SH-SY5Y (cell line): ENCODE results near the gene DMXL1.

Experiments
- GATA2 ChIP-seq: IDR thresholded peaks from 2 replicates; pipeline ENCODE4 v1.6.1; 2011; ENCODE audit warnings: mild to moderate bottlenecking, low read depth, low read length
- GATA3 ChIP-seq: IDR thresholded peaks from 2 replicates; pipeline ENCODE4 v1.6.1; 2011; ENCODE audit warnings: low read depth, mild to moderate bottlenecking, low read length, moderate library complexity

- TF ChIP-seq GATA2 (no peak), GATA3 (no peak)
Observed at GRCh38 chr5:119088438-119088837, 17.6 kb downstream of the DMXL1 start.
